Measurements from ENCODE around the gene ANXA11. TPM values are rescaled to one million over a fixed set of nuclear protein-coding genes. Genes with fewer than 3 reads are reported as not detected.

ANXA11 gene
- total RNA-seq, 1 experiment from 2014 or later = 241 TPM

GRCh38 chr10:80166581-80167470, 38.5 kb downstream of the ANXA11 start:
- ChIA-PET POLR2A (no interaction called here), CTCF (interaction anchor here (0.6 kb wide), 1 partner anchor 28 kb away, joined by 3 read pairs; no protein-coding TSS in a partner anchor)
- Histone ChIP-seq H3K27ac (ENCODE audit: low read length) (no peak overlapping the region), H3K4me1 (ENCODE audit: control insufficient read depth, insufficient read depth, low read length) (peaks cover 11% of the 10 kb centered on the region), H3K9me3 (ENCODE audit: control insufficient read depth, insufficient read depth, low read depth, low read length) (no peaks in the 10 kb centered on the region), H3K36me3 (ENCODE audit: control insufficient read depth, insufficient read depth, low read length) (no peaks in the 10 kb centered on the region), H3K4me3 (ENCODE audit: low read depth in 2 of 2, low read length in 2 of 2) (no peak overlapping the region), H3K27me3 (ENCODE audit: control insufficient read depth, insufficient read depth, low read length) (no peaks in the 10 kb centered on the region)
- TF ChIP-seq REST (IDR thresholded peaks at IDR 0.05; ENCODE audit: insufficient read depth in 1 of 2, low read depth in 2 of 2, low read length in 1 of 2) (no peak), CTCF (IDR thresholded peaks at IDR 0.05) (no peak), SIN3A (IDR thresholded peaks at IDR 0.05; ENCODE audit: borderline replicate concordance, insufficient read depth, low read depth, low read length) (no peak), POLR2AphosphoS5 (IDR thresholded peaks at IDR 0.05; ENCODE audit: low read depth, low read length) (no peak), TCF7L2 (IDR thresholded peaks at IDR 0.05; ENCODE audit: low read depth, low read length) (no peak)
- ATAC-seq (no peak), DNase-seq (ENCODE audit: low read depth, low spot score) (no peak)
- in situ Hi-C loops (cut with HindIII; ENCODE audit: low pct_unique_long_range_greater_than_20kb, low sequenced_read_pairs) = no loop called here
- BruUV-seq (replicated peaks) = no TSS peak
- intact Hi-C loops (cut with micrococcal nuclease; ENCODE audit: unreplicated experiment) = loop anchor here (5.0 kb wide), 1 partner anchor 40 kb away; the partner anchor contains the start of gene ANXA11

- H3K27me3 ChIP-seq (ENCODE audit: control insufficient read depth, insufficient read depth, low read length) = no peaks in the 10 kb centered on the region
- no peak overlapping the region for H3K27ac ChIP-seq (ENCODE audit: low read length)
- H3K4me3 ChIP-seq (ENCODE audit: low read depth in 2 of 2, low read length in 2 of 2) = no peak overlapping the region
- in situ Hi-C loops (cut with HindIII; ENCODE audit: low pct_unique_long_range_greater_than_20kb, low sequenced_read_pairs) (no loop called here), intact Hi-C loops (cut with micrococcal nuclease; ENCODE audit: unreplicated experiment) (loop anchor here (5.0 kb wide), 1 partner anchor 42 kb away; the partner anchor contains the start of gene ANXA11)
- H3K4me1 ChIP-seq (ENCODE audit: control insufficient read depth, insufficient read depth, low read length) = peaks cover 11% of the 10 kb centered on the region
- BruUV-seq (replicated peaks) = no TSS peak
- H3K9me3 ChIP-seq (ENCODE audit: control insufficient read depth, insufficient read depth, low read depth, low read length) = no peaks in the 10 kb centered on the region
- ChIA-PET CTCF (no interaction called here), POLR2A (no interaction called here)
- TF ChIP-seq SIN3A (IDR thresholded peaks at IDR 0.05; ENCODE audit: borderline replicate concordance, insufficient read depth, low read depth, low read length) = no peak
- no peak for TF ChIP-seq CTCF (IDR thresholded peaks at IDR 0.05)
- TF ChIP-seq POLR2AphosphoS5 (IDR thresholded peaks at IDR 0.05; ENCODE audit: low read depth, low read length) = no peak
- no peak for TF ChIP-seq REST (IDR thresholded peaks at IDR 0.05; ENCODE audit: insufficient read depth in 1 of 2, low read depth in 2 of 2, low read length in 1 of 2)
- no peak for TF ChIP-seq TCF7L2 (IDR thresholded peaks at IDR 0.05; ENCODE audit: low read depth, low read length)
- DNase-seq (ENCODE audit: low read depth, low spot score) = no peak
- ATAC-seq = peak; percentile 70
- H3K36me3 ChIP-seq (ENCODE audit: control insufficient read depth, insufficient read depth, low read length) = no peaks in the 10 kb centered on the region
Measured at GRCh38 chr10:80165173-80165572, 40.2 kb downstream of the ANXA11 start.
